ENCODE results near the gene ZCCHC8.

DNA sequence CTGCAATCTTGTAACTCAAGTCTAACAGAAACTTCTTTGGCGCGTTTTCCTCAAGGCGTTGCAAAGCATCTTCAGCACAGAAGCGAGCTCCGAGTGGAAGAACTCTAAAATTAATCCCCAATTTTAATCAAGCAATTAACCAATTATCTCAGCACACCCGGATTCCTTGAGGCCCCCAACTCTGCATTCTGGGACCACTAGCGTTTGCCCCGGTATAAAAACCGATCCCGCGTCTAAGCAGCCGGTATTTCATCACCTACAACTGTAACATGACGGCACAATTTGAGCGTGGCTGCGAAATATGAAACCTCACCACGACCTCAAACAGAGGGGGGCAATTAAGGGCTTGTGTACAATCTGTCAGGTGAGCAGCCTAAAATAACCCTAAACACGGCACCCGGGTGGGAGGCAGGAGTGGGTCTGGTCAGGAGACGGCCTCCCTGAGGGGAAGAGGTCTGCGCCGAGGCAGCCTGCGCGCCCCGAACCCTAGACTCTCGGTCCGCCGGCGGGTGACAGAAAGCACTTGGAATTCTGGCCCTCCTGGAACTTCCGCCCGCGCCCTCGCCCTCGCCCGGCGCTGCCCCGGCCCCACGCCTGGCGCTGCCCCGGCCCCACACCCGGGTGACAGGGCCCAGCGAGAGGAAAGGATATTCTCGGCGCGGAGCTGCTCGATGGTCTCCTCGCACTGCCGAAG, 594 bp downstream of the ZCCHC8 start:
- TF ChIP-seq CTCF (IDR thresholded peaks at IDR 0.05) (no peak), ZFX (IDR thresholded peaks at IDR 0.05; ENCODE audit: borderline replicate concordance) (no peak)
